Measurements from ENCODE around the gene RASGRF1.

GRCh38 chr15:79083154-79083553 is 7.4 kb downstream of the RASGRF1 start:
- TF ChIP-seq, protein P1, sequence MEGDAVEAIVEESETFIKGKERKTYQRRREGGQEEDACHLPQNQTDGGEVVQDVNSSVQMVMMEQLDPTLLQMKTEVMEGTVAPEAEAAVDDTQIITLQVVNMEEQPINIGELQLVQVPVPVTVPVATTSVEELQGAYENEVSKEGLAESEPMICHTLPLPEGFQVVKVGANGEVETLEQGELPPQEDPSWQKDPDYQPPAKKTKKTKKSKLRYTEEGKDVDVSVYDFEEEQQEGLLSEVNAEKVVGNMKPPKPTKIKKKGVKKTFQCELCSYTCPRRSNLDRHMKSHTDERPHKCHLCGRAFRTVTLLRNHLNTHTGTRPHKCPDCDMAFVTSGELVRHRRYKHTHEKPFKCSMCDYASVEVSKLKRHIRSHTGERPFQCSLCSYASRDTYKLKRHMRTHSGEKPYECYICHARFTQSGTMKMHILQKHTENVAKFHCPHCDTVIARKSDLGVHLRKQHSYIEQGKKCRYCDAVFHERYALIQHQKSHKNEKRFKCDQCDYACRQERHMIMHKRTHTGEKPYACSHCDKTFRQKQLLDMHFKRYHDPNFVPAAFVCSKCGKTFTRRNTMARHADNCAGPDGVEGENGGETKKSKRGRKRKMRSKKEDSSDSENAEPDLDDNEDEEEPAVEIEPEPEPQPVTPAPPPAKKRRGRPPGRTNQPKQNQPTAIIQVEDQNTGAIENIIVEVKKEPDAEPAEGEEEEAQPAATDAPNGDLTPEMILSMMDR (IDR thresholded peaks at IDR 0.05; ENCODE audit: poor library complexity, severe bottlenecking), result no peak
- TF ChIP-seq EZH2 (IDR thresholded peaks at IDR 0.05; ENCODE audit: borderline replicate concordance, insufficient read depth, low read length, poor library complexity, severe bottlenecking) (no peak), TAF1 (IDR thresholded peaks at IDR 0.05; ENCODE audit: low read depth) (no peak), POLR2AphosphoS5 (IDR thresholded peaks at IDR 0.05) (no peak), RAD21 (conservative IDR thresholded peaks at IDR 0.05) (no peak), MXI1 (conservative IDR thresholded peaks at IDR 0.05; ENCODE audit: poor library complexity, severe bottlenecking) (no peak)
- TF ChIP-seq, protein P2, sequence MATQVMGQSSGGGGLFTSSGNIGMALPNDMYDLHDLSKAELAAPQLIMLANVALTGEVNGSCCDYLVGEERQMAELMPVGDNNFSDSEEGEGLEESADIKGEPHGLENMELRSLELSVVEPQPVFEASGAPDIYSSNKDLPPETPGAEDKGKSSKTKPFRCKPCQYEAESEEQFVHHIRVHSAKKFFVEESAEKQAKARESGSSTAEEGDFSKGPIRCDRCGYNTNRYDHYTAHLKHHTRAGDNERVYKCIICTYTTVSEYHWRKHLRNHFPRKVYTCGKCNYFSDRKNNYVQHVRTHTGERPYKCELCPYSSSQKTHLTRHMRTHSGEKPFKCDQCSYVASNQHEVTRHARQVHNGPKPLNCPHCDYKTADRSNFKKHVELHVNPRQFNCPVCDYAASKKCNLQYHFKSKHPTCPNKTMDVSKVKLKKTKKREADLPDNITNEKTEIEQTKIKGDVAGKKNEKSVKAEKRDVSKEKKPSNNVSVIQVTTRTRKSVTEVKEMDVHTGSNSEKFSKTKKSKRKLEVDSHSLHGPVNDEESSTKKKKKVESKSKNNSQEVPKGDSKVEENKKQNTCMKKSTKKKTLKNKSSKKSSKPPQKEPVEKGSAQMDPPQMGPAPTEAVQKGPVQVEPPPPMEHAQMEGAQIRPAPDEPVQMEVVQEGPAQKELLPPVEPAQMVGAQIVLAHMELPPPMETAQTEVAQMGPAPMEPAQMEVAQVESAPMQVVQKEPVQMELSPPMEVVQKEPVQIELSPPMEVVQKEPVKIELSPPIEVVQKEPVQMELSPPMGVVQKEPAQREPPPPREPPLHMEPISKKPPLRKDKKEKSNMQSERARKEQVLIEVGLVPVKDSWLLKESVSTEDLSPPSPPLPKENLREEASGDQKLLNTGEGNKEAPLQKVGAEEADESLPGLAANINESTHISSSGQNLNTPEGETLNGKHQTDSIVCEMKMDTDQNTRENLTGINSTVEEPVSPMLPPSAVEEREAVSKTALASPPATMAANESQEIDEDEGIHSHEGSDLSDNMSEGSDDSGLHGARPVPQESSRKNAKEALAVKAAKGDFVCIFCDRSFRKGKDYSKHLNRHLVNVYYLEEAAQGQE (IDR thresholded peaks at IDR 0.05; ENCODE audit: borderline replicate concordance), result no peak

Data from neural cell (in vitro differentiated cells).